ENCODE measurements around the gene TMTC4.
"Not testable (repeated sequence)": the region's sequence is repeated elsewhere in the genome, so short reads cannot be mapped to it uniquely, and the experiment has no call there.

Gene TMTC4

GRCh38 chr13:100620792-100621191, 53.8 kb downstream of the TMTC4 start:
- no peak for DNase-seq

DNA sequence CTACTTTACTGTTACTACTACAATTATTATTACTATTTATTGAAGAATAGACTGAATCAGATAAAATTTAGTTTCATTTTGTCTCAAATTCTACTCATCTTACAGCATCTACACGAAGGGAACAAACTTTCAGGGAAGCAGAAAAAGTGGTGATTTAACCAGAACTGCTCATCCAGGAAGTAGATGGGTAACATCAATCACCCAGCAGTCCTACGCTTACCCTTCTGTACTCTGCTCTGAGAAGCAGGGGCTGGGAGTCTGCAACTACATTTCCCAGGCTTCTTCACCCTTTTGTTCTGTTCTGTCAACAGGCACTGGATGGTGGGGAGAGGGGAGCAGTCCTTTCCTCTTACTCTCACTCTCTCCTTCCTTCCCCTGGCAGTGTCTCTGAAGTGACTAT, 54.7 kb downstream of the TMTC4 start:
- DNase-seq = no peak

GRCh38 chr13:100618897-100619296, 55.7 kb downstream of the TMTC4 start:
- not testable (repeated sequence) for DNase-seq

DNA sequence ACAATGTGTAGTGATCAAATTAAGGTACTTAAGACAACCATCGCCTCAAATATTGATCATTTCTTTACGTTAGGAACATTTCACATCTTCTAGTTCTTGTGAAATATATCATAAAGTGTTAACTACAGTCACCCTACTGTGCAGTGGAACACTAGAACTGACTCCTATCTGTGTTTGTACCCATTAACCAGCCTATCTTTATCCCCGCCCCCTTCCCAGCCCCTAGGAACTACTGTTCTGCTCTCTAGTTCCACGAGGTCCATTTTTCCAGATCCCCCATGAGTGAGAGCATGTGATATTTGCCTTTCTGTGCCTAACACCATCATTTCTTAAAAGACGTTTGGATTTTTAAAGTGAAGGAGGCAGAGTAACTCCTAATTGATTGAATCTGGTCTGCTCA, 61.6 kb downstream of the TMTC4 start:
- no peak for DNase-seq

DNA sequence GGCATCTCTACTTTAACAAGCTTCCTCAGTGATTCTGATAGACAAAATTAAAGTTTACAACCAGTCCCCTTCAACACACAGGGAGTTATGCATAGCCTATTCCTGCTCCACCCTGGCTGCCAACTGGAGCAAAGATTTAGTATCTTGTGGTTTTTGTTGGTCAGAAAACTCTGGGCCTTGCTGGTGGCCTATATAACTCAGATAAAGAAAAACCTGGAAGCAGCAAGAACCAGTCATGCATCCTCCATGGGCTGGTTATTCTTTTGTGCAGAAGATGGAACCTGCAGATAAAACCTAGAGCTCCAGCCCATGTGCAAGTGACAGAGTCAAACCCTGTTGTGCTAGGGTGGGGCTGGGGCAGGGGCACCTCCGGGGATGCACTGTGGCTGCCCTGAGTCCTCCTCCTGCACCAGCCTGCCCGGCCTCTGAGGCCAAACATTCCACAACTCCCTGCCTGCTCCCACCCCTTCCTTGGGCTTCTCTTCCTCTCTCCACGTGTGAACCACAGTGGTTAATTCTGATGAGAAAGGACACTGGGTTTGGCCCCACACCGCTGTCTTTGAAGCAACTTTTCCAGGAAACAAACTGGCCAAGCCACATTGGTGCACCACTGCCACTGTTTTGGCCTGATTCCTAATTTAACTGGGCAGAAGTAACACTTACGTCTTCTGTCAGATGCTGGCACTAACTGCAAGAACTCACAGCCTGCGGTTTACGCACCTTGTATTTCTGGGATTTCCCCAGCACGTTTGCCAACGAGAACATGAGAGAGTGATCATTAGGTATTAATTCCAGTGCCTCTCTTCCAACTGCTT, 62.7 kb downstream of the TMTC4 start:
- no peak for DNase-seq

- DNase-seq = no peak
These were observed 63.9 kb downstream of the TMTC4 start for GRCh38 chr13:100610391-100611347.

GRCh38 chr13:100608906-100609305, 65.7 kb downstream of the TMTC4 start:
- peak; percentile 28 to 35 for DNase-seq

DNA sequence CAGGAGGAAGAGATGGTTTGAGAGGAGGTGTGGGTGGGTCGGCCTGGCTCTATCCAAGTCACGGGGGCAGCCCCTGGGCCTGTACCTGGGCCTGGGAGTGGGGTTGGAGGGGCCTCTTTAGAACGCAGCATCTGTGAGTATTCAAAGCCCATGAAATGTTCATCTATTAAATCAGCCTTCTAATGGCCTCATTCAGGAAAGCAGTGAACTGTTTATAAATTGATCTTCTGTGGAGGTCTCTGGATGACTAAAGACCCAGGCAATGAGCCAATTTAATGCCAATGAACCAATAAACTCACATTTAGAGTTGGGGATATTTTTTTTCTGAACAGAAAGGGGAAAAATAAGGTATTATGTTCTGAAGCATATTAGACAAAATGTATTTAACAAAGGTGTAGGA, 66.1 kb downstream of the TMTC4 start:
- DNase-seq = no peak

- DNase-seq = no peak
These were observed 69.5 kb downstream of the TMTC4 start for GRCh38 chr13:100604918-100605710.

- no peak for DNase-seq
These were observed 72.0 kb downstream of the TMTC4 start for GRCh38 chr13:100602493-100603111.

- DNase-seq = no peak
These were observed 72.9 kb downstream of the TMTC4 start for GRCh38 chr13:100601716-100602115.

- DNase-seq = no peak
These were observed 73.7 kb downstream of the TMTC4 start for GRCh38 chr13:100600915-100601314.

- DNase-seq = no peak
These were observed 74.1 kb downstream of the TMTC4 start for GRCh38 chr13:100600461-100600860.

DNA sequence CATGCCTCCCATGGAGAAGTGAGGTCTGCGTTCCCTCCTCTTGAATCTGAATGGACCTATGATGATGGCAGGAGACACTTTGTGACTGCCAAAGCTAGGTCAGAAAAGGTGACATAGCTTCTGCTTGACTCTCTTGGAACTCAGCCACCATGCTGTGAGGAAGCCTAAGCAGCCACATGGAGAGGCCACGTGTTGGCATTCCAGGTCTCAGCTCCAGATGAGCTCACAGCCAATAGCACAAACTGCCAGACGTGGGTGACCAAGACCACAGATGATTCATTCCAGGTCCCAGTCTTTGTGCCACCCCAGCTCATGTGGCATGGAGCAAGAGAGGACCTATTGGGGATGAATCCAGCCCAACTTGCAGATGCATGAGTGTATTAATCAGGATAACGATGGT, 77.3 kb downstream of the TMTC4 start:
- DNase-seq = no peak

GRCh38 chr13:100596516-100596915, 78.1 kb downstream of the TMTC4 start:
- DNase-seq = no peak

DNA sequence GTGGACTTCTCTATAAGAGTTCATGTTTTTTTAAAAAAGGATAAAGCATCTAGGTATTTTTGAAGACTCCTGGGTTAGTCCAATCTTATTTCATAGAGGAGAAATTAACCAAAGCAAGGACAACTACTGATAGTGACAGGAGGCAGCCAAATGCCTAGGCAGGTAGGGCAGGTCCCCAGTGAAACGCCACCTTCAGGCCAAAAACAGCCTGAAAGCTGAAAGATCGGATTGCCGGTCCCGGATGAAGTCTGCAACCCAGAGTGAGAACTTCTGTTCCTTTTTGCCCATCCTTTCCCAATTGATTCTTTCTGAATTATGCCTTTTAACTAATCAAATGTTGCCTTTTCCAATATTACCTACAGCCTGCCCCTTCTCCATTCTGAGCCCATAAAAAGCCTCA, 79.9 kb downstream of the TMTC4 start:
- DNase-seq = no peak

GRCh38 chr13:100594255-100594654, 80.3 kb downstream of the TMTC4 start:
- no peak for DNase-seq

- no peak for DNase-seq
These were observed 85.3 kb downstream of the TMTC4 start for GRCh38 chr13:100589178-100589725.

GRCh38 chr13:100588331-100589177, 86.0 kb downstream of the TMTC4 start, which contains the start of gene GGACT:
Gene GGACT (minus strand): TSS chr13:100588789. CDS start chr13:100532591, 56,198 bp downstream.
- DNase-seq = peak; percentile 87 to 90

- DNase-seq = no peak
These were observed 89.7 kb downstream of the TMTC4 start for GRCh38 chr13:100584896-100585295.

GRCh38 chr13:100581504-100581903, 93.1 kb downstream of the TMTC4 start:
- no peak for DNase-seq

Data from activated T-cell treated with anti-CD3 and anti-CD28 coated beads, Interleukin-2, amount 50 U/mL, for 48 hours (primary cell).